HepG2 (cell line): ENCODE results near the gene UGT2B28. TPM values are rescaled to one million over a fixed set of nuclear protein-coding genes. Genes with fewer than 3 reads are reported as not detected.

ENCODE experiments used
- ELF3 ChIP-seq: IDR thresholded peaks from 2 replicates; pipeline ENCODE4 v1.6.1; 2016; ENCODE audit warnings: missing genetic modification reagents, missing compliant biosample characterization
- FOSL2 ChIP-seq: sonication (generic); formaldehyde crosslinking; IDR thresholded peaks from 2 replicates; pipeline ENCODE4 v1.4.0; 2020; ENCODE audit warnings: missing genetic modification reagents
- HDAC1 ChIP-seq: sonication (generic); formaldehyde crosslinking; IDR thresholded peaks from 2 replicates; pipeline ENCODE4 v1.5.1; 2020; ENCODE audit warnings: mild to moderate bottlenecking, missing genetic modification reagents
- HOXA9 ChIP-seq: sonication (generic); formaldehyde crosslinking; IDR thresholded peaks from 2 replicates; pipeline ENCODE4 v1.8.1; 2022; ENCODE audit warnings: missing genetic modification reagents, mild to moderate bottlenecking, moderate library complexity, borderline replicate concordance
- JARID2 ChIP-seq: sonication (generic); formaldehyde crosslinking; IDR thresholded peaks from 2 replicates; pipeline ENCODE4 v1.8.1; 2023; ENCODE audit warnings: missing genetic modification reagents, inconsistent platforms; ENCODE audit not compliant: insufficient replicate concordance
- JUND ChIP-seq: sonication (generic); formaldehyde crosslinking; IDR thresholded peaks from 2 replicates; pipeline ENCODE4 v1.8.0; 2022; ENCODE audit warnings: mild to moderate bottlenecking, missing genetic modification reagents
- PHF20 ChIP-seq: sonication (generic); formaldehyde crosslinking; IDR thresholded peaks from 2 replicates; pipeline ENCODE4 v1.5.0; 2020; ENCODE audit warnings: mild to moderate bottlenecking, missing genetic modification reagents
- RARA ChIP-seq: IDR thresholded peaks from 2 replicates; pipeline ENCODE4 v1.6.1; 2016; ENCODE audit warnings: missing genetic modification reagents, missing compliant biosample characterization
- TBP ChIP-seq: sonication (generic); formaldehyde crosslinking; IDR thresholded peaks from 2 replicates; pipeline ENCODE4 v1.5.0; 2020; ENCODE audit warnings: missing genetic modification reagents
- ZNF546 ChIP-seq: sonication (generic); formaldehyde crosslinking; conservative IDR thresholded peaks from 2 replicates; pipeline ENCODE4 v1.8.1; 2023; ENCODE audit warnings: mild to moderate bottlenecking, missing genetic modification reagents
- ZNF607 ChIP-seq: sonication (generic); formaldehyde crosslinking; IDR thresholded peaks from 2 replicates; pipeline ENCODE4 v1.5.1; 2020; ENCODE audit warnings: missing genetic modification reagents, mild to moderate bottlenecking, borderline replicate concordance
- ZSCAN21 ChIP-seq: sonication (generic); formaldehyde crosslinking; IDR thresholded peaks from 2 replicates; pipeline ENCODE4 v1.8.0; 2022; ENCODE audit warnings: mild to moderate bottlenecking, missing genetic modification reagents, moderate library complexity, borderline replicate concordance
- polyA plus RNA-seq, 8 experiments: library from polyadenylated mRNA; depleted of rRNA in 3 of 8; stranded (reverse) in 7 of 8; unstranded in 1 of 8; fragments of >200 nt; fragmentation: Illumina TruSeq in 4 of 8; extraction: Trizol in 4 of 8; gene quantifications; 2 replicates each; pipeline versions ENCODE4 v1.2.1 to v1.2.3, GENCODE V29; 2011 to 2016; ENCODE audit warnings: low read depth in 4 of 8, missing spikeins in 1 of 8, mixed read lengths in 1 of 8; ENCODE audit not compliant: insufficient read depth in 1 of 8
- total RNA-seq, 5 experiments: library from RNA; depleted of rRNA; stranded (reverse); fragments of >200 nt; fragmentation: Illumina TruSeq; extraction: Trizol; gene quantifications; 2 replicates each; pipeline ENCODE4 v1.2.3, GENCODE V29; 2016; ENCODE audit warnings: low read depth in 1 of 5
- TF ChIP-seq, protein P1 (sequence below): sonication (generic); formaldehyde crosslinking; IDR thresholded peaks from 2 replicates; pipeline ENCODE4 v1.8.0; 2022; ENCODE audit warnings: mild to moderate bottlenecking, missing genetic modification reagents, moderate library complexity
- TF ChIP-seq, protein P2 (sequence below): sonication (generic); formaldehyde crosslinking; IDR thresholded peaks from 2 replicates; pipeline ENCODE4 v1.4.0; 2020; ENCODE audit warnings: low read depth, missing genetic modification reagents
- TF ChIP-seq, protein P3 (sequence below): sonication (generic); formaldehyde crosslinking; IDR thresholded peaks from 2 replicates; pipeline ENCODE4 v1.4.0; 2020; ENCODE audit warnings: missing genetic modification reagents, borderline replicate concordance
- TF ChIP-seq, protein P4 (sequence below): sonication (generic); formaldehyde crosslinking; IDR thresholded peaks from 2 replicates; pipeline ENCODE4 v1.4.0; 2020; ENCODE audit warnings: missing genetic modification reagents
- TF ChIP-seq, protein P5 (sequence below): fragments of 450-650 bp; IDR thresholded peaks from 2 replicates; pipeline ENCODE4 v1.6.1; 2017
- TF ChIP-seq, protein P6 (sequence below): sonication (generic); formaldehyde crosslinking; IDR thresholded peaks from 2 replicates; pipeline ENCODE4 v1.5.1; 2020; ENCODE audit warnings: missing genetic modification reagents, mild to moderate bottlenecking, borderline replicate concordance
- TF ChIP-seq, protein P7 (sequence below): IDR thresholded peaks from 2 replicates; pipeline ENCODE4 v1.6.1; 2016; ENCODE audit warnings: missing compliant biosample characterization, missing genetic modification reagents, borderline replicate concordance

The UGT2B28 gene
- total and polyA plus RNA-seq, 2 of the 13 experiments (the other 11 are each of a cell fraction or from before 2014, with no cell fraction given) = not detected

DNA sequence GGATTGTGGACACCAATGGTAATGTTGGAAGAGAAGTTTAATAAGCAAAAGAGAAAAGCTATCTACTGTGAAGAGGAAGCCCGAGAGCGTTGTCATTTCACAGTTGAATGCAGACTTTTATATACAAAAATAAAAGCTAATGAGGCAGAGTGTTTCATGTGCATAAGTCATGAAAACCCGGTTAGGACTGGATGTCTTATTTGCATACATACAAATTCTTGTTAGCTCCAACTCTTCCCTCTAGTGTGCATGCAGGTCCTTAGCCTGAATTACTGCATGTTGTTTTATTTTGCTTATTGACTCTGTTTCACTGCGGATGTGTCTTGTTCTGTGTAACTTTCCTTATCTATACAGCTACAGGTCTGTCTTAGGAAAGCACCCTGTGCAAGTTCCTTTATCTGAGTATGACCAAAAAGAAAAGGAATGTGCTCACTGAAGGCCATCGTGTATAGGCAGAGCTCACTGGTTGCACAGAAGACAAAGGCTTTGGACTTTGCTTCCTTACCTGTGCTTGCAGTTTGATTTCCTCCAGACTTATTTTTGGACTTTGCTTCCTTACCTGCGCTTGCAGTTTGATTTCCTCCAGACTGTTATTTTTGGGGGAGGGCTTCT, 40.6 kb upstream of the UGT2B28 start (continued):
- TF ChIP-seq, protein P1, sequence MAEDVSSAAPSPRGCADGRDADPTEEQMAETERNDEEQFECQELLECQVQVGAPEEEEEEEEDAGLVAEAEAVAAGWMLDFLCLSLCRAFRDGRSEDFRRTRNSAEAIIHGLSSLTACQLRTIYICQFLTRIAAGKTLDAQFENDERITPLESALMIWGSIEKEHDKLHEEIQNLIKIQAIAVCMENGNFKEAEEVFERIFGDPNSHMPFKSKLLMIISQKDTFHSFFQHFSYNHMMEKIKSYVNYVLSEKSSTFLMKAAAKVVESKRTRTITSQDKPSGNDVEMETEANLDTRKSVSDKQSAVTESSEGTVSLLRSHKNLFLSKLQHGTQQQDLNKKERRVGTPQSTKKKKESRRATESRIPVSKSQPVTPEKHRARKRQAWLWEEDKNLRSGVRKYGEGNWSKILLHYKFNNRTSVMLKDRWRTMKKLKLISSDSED (CRISPR knock-in tag) = no peak
- TF ChIP-seq RARA (CRISPR knock-in tag) (peak; percentile 28; the same call in 1 of the 2 replicates), HOXA9 (CRISPR knock-in tag) (no peak), HDAC1 (CRISPR knock-in tag) (peak; percentile 26; the same call in 1 of the 2 replicates), ZSCAN21 (CRISPR knock-in tag) (no peak), PHF20 (CRISPR knock-in tag) (no peak), ELF3 (CRISPR knock-in tag) (peak; percentile 38; the same call in 1 of the 2 replicates), ZNF546 (CRISPR knock-in tag) (no peak), JUND (CRISPR knock-in tag) (0 out of 2 replicates have a peak, but pooled peaks have one; percentile 27), FOSL2 (peak; percentile 73), TBP (CRISPR knock-in tag) (no peak), ZNF607 (no peak), JARID2 (no peak)
- TF ChIP-seq, protein P2, sequence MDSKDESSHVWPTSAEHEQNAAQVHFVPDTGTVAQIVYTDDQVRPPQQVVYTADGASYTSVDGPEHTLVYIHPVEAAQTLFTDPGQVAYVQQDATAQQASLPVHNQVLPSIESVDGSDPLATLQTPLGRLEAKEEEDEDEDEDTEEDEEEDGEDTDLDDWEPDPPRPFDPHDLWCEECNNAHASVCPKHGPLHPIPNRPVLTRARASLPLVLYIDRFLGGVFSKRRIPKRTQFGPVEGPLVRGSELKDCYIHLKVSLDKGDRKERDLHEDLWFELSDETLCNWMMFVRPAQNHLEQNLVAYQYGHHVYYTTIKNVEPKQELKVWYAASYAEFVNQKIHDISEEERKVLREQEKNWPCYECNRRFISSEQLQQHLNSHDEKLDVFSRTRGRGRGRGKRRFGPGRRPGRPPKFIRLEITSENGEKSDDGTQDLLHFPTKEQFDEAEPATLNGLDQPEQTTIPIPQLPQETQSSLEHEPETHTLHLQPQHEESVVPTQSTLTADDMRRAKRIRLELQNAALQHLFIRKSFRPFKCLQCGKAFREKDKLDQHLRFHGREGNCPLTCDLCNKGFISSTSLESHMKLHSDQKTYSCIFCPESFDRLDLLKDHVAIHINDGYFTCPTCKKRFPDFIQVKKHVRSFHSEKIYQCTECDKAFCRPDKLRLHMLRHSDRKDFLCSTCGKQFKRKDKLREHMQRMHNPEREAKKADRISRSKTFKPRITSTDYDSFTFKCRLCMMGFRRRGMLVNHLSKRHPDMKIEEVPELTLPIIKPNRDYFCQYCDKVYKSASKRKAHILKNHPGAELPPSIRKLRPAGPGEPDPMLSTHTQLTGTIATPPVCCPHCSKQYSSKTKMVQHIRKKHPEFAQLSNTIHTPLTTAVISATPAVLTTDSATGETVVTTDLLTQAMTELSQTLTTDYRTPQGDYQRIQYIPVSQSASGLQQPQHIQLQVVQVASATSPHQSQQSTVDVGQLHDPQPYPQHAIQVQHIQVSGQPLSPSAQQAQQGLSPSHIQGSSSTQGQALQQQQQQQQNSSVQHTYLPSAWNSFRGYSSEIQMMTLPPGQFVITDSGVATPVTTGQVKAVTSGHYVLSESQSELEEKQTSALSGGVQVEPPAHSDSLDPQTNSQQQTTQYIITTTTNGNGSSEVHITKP (CRISPR knock-in tag) = no peak
- TF ChIP-seq, protein P3, sequence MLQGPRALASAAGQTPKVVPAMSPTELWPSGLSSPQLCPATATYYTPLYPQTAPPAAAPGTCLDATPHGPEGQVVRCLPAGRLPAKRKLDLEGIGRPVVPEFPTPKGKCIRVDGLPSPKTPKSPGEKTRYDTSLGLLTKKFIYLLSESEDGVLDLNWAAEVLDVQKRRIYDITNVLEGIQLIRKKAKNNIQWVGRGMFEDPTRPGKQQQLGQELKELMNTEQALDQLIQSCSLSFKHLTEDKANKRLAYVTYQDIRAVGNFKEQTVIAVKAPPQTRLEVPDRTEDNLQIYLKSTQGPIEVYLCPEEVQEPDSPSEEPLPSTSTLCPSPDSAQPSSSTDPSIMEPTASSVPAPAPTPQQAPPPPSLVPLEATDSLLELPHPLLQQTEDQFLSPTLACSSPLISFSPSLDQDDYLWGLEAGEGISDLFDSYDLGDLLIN (CRISPR knock-in tag) = no peak
- TF ChIP-seq, protein P4, sequence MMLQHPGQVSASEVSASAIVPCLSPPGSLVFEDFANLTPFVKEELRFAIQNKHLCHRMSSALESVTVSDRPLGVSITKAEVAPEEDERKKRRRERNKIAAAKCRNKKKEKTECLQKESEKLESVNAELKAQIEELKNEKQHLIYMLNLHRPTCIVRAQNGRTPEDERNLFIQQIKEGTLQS (CRISPR knock-in tag) = peak; percentile 69; the same call in 1 of the 2 replicates
- TF ChIP-seq, protein P5, sequence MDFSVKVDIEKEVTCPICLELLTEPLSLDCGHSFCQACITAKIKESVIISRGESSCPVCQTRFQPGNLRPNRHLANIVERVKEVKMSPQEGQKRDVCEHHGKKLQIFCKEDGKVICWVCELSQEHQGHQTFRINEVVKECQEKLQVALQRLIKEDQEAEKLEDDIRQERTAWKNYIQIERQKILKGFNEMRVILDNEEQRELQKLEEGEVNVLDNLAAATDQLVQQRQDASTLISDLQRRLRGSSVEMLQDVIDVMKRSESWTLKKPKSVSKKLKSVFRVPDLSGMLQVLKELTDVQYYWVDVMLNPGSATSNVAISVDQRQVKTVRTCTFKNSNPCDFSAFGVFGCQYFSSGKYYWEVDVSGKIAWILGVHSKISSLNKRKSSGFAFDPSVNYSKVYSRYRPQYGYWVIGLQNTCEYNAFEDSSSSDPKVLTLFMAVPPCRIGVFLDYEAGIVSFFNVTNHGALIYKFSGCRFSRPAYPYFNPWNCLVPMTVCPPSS = no peak
- TF ChIP-seq, protein P6, sequence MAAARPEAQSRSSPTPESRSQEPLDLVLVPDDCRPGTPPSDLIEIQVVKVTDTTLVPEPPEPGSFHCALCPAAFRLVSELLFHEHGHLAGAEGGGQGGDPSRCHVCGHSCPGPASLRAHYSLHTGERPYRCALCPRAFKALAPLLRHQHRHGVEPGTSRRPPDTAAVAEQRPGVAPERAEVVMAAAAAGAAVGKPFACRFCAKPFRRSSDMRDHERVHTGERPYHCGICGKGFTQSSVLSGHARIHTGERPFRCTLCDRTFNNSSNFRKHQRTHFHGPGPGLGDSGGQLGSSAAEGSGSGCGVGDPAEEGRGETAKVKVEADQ (CRISPR knock-in tag) = no peak
- TF ChIP-seq, protein P7, sequence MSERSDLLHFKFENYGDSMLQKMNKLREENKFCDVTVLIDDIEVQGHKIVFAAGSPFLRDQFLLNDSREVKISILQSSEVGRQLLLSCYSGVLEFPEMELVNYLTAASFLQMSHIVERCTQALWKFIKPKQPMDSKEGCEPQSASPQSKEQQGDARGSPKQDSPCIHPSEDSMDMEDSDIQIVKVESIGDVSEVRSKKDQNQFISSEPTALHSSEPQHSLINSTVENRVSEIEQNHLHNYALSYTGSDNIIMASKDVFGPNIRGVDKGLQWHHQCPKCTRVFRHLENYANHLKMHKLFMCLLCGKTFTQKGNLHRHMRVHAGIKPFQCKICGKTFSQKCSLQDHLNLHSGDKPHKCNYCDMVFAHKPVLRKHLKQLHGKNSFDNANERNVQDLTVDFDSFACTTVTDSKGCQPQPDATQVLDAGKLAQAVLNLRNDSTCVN (CRISPR knock-in tag) = peak; percentile 44; the same call in 1 of the 2 replicates
